SK-N-MC (cell line): ENCODE measurements around the gene PBX3.

Experiments used
- DNase-seq: peaks from one replicate; pipeline ENCODE4 v3.0.0-alpha.2; 2011; ENCODE audit warnings: low read depth, low spot score
- H3K27ac ChIP-seq: fragments of 200-600 bp; sonication (generic); 2 replicates; pipeline ENCODE4 v1.5.1; 2016; ENCODE audit warnings: mixed run types
- H3K36me3 ChIP-seq: fragments of 200-600 bp; sonication (generic); 2 replicates; pipeline ENCODE4 v1.6.1; 2017; ENCODE audit warnings: antibody characterized with exemption, low read length, mixed read lengths; ENCODE audit not compliant: insufficient read depth
- H3K4me3 ChIP-seq: fragments of 200-600 bp; sonication (generic); 2 replicates; pipeline ENCODE4 v1.5.1; 2016
- H3K9ac ChIP-seq: fragments of 200-600 bp; sonication (generic); 2 replicates; pipeline ENCODE4 v1.8.0; 2017; ENCODE audit warnings: mixed run types, mixed read lengths; ENCODE audit not compliant: insufficient read length
- H3K9me3 ChIP-seq: fragments of 200-600 bp; sonication (generic); 2 replicates; pipeline ENCODE4 v1.6.1; 2017; ENCODE audit warnings: low read depth, mild to moderate bottlenecking, antibody characterized with exemption, low read length, moderate library complexity, mixed read lengths
- EZH2 ChIP-seq: fragments of 200-600 bp; sonication (generic); IDR thresholded peaks from one replicate; pipeline ENCODE4 v1.6.1; 2017; ENCODE audit warnings: antibody characterized with exemption
- FOXP2 ChIP-seq: optimal IDR thresholded peaks from 2 replicates; pipeline ENCODE3; 2011; ENCODE audit warnings: mild to moderate bottlenecking, moderate library complexity; ENCODE audit not compliant: insufficient read depth; ENCODE audit errors: extremely low read length, control extremely low read depth
- POLR2AphosphoS5 ChIP-seq: IDR thresholded peaks from 2 replicates; pipeline ENCODE4 v1.6.1; 2012; ENCODE audit warnings: mild to moderate bottlenecking, low read depth, low read length, borderline replicate concordance

The PBX3 gene

DNA sequence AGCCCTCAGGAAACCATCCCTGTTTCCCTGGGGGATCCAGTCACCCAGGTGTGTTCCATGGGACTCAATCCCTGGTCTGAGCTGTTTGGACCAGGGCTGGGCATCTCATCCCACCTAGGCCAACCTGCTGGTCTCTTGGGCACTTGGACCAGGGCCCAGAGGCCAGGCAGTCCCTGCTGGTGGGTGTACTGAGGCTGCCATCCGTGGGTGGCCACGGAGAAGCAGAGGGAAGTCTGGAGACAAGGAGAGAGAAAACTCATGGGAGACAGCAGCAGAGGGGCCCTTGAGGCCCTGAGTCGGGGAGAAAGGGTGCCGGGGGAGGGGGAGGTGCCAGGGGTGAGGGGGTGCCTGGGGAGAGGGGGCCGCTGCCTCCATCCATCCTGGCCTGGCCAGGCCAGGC is 247.8 kb downstream of the PBX3 start:
- DNase-seq: no peak
- H3K36me3 ChIP-seq: no peaks in the 10 kb centered on the region
- H3K4me3 ChIP-seq: no peak overlapping the region
- H3K9ac ChIP-seq: no peak overlapping the region
- no peak overlapping the region for H3K27ac ChIP-seq
- no peak for TF ChIP-seq EZH2
- TF ChIP-seq POLR2AphosphoS5: no peak
- no peak for TF ChIP-seq FOXP2
- no peaks in the 10 kb centered on the region for H3K9me3 ChIP-seq

DNA sequence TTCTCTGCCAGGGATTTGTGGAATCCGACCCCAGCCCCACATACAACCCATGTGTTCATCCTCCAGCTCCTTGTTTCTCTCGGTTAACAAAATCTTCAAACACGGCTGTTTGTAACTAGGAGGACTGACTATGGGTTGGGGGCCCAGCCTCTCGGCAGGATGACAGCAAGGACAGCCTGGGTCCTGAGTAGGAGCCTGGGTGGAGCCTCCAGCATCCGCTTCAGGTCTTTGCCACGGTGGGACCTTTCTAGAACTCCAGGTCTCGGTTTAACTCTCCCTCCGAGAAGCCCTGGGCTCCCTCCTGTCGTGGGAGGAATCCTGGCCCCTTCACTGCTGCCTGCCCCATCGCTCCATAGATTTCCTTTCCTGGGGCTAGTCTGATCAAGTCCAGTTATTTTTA is 248.5 kb downstream of the PBX3 start:
- no peaks in the 10 kb centered on the region for H3K9me3 ChIP-seq
- H3K36me3 ChIP-seq: no peaks in the 10 kb centered on the region
- no peak overlapping the region for H3K4me3 ChIP-seq
- H3K9ac ChIP-seq: no peak overlapping the region
- no peak for DNase-seq
- no peak overlapping the region for H3K27ac ChIP-seq
- no peak for TF ChIP-seq FOXP2
- no peak for TF ChIP-seq EZH2

DNA sequence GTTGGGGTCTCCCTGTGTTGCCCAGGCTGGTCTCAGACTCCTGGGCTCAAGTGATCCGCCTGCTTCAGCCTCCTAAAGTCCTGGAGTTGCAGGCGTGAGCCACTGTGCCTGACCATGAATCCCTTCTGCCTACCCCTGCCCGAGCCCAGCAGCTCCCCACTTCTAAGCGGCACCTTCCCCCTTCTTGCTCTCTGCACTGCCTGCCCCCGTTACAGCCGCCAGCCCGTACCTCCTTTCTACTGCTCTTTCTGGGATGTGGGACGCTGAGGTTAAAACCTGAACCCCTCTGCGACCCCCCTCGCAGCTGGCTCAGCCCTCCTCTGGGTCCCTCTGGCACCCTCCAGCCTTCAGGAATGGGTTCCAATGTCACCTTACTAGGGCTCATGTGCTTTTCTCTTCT is 249.6 kb downstream of the PBX3 start:
- DNase-seq: no peak
- TF ChIP-seq FOXP2: no peak

DNA sequence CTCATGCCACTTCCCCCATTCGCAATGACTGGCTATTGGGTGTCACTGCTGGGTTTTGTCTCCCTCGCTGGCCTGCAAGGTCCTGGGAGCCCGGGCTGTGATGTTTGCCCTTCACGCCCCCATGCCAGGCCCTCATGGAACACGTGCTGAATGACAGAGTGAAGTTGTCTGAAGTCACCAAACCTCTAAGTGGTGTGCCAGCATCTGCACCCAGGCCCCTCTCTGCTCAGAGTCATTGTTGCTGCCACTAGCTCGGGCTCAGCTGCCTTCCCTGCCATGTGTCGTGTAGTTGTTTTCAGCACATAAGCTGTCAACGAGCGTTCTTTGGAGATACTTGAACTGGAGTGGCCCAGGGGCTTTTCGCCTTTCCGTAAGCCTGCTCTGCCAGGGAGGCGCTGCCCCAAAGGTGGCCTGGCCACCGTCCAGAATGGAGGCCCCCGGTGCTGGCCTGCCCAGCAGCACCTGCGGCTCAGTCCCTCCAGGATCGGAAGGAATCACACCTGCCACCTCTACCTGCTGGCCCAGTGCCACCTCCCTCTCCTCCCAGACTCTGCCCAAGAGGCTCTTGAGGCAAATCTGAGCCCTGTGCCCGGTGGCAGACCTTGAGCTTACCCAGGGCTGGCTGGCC is 250.1 kb downstream of the PBX3 start:
- no peak for DNase-seq
- H3K27ac ChIP-seq: no peak overlapping the region

More for the DNA sequence above, 249.6 kb downstream of the PBX3 start:
- Histone ChIP-seq H3K36me3 (no peaks in the 10 kb centered on the region), H3K9ac (no peak overlapping the region), H3K27ac (no peak overlapping the region), H3K9me3 (no peaks in the 10 kb centered on the region), H3K4me3 (no peak overlapping the region)

DNA sequence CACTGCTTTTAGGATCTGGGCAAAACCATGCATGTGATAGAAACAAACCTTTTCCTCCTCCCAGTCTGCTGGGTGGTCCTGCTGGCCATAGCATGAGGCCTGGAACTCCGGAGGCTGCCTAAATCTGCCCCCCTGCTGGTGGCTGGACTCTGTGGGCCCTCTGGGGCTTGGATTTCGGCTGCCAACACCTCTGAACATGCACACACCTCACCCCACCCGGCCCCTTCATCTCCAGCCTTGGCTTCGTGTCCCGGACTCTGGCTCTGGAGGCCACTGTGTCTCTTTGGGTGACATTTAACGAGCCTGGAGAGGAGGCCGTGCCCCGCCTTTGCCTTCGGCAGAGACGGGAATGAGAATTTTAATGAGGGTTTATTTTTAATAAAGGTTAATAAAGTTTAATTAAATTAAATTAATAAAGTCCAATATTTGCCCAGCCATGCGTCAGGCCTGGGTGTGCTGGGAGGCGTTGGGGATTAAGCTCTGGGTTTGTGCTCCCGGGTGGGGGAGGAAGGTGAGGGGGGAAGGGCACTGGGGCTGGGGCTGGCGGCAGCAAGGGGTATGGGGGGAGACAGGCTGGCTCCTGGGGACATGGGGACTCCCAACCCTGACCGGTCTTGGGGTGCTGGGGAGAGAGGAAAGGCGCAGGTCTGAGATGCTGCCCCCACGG is 251.8 kb downstream of the PBX3 start:
- no peak overlapping the region for H3K27ac ChIP-seq
- no peaks in the 10 kb centered on the region for H3K9me3 ChIP-seq
- H3K4me3 ChIP-seq: no peak overlapping the region
- H3K9ac ChIP-seq: no peak overlapping the region
- no peak for TF ChIP-seq POLR2AphosphoS5
- no peak for TF ChIP-seq EZH2
- TF ChIP-seq FOXP2: no peak
- no peak for DNase-seq
- no peaks in the 10 kb centered on the region for H3K36me3 ChIP-seq

More for the DNA sequence above, 250.1 kb downstream of the PBX3 start:
- no peaks in the 10 kb centered on the region for H3K36me3 ChIP-seq
- no peak for TF ChIP-seq EZH2
- no peak for TF ChIP-seq POLR2AphosphoS5
- TF ChIP-seq FOXP2: no peak
- H3K4me3 ChIP-seq: no peak overlapping the region
- no peaks in the 10 kb centered on the region for H3K9me3 ChIP-seq
- no peak overlapping the region for H3K9ac ChIP-seq

DNA sequence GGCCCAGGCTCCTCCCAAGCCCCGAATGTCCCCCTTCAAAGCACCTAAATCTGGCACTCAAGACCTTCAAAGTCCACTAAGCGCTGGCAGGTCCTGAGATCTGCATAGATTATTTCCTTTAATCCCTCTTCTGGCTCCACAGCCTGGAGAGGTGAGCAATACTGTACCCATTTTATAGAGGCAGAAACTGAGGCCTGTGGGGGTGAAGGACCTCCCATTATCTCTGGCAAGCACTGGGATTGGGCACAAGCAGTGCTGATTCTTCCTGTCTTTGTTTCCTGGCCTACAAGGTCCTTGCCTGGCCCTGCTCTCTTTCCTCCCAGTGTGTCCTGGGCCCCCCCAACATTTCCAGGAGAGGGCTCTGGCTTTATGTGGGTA is 252.3 kb downstream of the PBX3 start:
- Histone ChIP-seq H3K9ac (no peak overlapping the region), H3K4me3 (no peak overlapping the region), H3K9me3 (no peaks in the 10 kb centered on the region), H3K36me3 (no peaks in the 10 kb centered on the region), H3K27ac (no peak overlapping the region)
- TF ChIP-seq FOXP2: no peak
- no peak for TF ChIP-seq EZH2
- TF ChIP-seq POLR2AphosphoS5: no peak
- no peak for DNase-seq

DNA sequence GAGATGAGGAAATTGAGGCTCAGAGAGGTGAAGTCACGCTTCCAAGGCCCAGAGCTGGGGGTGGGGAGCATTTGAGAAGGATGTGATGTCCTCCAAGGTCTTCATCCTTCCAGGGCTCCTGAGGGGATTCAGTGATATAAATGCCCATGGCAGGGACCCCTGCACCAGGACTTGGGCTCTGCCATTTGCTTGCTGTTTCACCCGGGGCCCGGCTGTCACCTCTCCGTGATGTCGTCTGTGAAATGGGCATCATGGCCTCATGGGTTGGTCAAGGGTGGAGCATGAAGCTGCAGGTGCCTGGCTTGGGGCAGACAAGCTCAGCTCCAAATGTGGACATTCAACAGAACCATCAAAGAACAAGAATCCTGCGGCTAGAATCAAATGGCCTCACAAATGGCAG is 253.1 kb downstream of the PBX3 start:
- Histone ChIP-seq H3K27ac (no peak overlapping the region), H3K9me3 (no peaks in the 10 kb centered on the region), H3K9ac (no peak overlapping the region), H3K36me3 (no peaks in the 10 kb centered on the region), H3K4me3 (no peak overlapping the region)
- TF ChIP-seq FOXP2 (no peak), EZH2 (no peak), POLR2AphosphoS5 (no peak)
- DNase-seq: no peak

DNA sequence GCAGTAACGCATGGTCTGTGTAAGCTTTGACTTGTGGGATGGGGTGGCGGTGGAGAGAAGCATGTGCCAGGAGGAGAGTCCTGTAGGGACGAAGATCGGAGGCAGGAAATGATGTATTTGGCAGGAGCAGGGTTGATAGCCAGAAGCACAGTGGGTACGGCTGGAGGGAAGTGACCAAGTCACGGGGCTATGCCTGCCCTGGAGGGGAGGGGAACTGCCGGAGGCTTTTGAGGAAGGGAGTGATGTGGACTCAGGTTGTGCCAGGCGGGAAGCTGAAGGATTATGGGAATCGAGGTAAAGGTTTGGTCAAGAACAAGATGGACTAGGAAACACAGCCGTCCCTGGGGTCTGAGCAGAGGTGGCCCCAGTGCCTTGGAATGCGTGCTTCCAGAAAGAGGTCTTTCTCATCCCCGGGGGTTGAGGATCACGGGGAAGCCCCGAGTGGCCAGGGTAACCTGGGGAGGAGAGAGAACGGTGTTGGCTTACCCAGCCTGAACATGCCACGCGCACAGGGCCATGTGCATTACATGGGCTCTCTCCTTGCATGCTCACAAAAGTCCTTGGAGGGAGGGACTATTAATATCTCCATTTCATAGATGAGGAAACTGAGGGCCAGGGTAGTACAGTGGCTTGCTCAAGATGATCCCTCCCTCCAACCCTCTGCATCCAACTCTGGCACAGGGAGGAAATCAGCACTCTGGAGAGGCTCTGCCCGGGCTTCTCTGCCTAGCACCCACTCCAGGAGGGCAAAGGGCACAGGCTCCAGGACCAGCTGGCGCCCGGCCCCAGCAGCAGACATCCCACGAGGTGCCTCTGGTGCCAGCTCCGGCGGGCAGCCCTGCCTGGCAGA is 253.8 kb downstream of the PBX3 start:
- DNase-seq: no peak
- Histone ChIP-seq H3K4me3 (no peak overlapping the region), H3K9ac (no peak overlapping the region), H3K36me3 (no peaks in the 10 kb centered on the region), H3K27ac (no peak overlapping the region), H3K9me3 (no peaks in the 10 kb centered on the region)
- no peak for TF ChIP-seq POLR2AphosphoS5
- TF ChIP-seq FOXP2: no peak
- no peak for TF ChIP-seq EZH2
